ENCODE measurements around the gene TSPAN3.

Gene TSPAN3

DNA sequence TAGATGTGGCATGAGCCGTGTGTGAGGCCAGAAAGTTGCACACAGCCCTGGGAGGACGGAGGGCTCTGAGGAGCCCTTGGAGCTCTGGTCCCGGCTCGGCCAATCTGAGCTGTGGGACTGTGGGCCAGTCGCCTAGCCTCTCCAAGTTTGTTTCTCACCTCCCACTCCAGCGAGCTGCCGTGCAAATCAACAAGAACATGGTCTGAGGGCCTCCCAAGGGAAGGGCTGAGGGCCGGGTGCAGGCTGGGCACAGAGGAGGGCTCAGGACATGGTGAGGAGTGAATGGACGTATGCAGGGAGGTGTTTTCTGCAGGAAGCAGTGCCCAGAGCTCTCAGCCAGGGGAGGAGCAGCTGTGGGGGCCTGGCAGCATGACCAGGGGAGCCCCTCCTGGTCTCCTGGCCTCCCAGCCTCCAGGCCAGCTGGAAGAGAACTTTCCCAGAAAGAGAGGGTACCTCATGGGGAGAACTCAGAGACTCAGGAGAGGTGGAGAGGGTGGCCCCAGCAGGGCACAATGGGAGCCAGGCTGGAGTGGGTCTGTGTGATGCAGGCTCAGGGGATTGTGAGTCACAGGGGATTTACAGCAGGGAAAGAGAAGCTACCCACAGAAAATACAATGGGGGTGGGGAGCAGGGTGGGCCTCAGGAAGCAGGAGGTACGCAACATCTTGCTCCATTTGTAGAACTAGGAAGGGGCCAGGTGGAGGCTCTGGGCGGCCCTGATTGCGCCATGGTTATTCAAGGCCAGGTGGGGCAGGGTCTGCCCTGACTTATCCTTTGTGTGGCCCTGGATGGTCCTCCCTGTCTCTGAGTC is 51.2 kb downstream of the TSPAN3 start:
- no peak overlapping the region for H3K4me3 ChIP-seq (ENCODE audit: low read depth, low read length)
- TF ChIP-seq, protein P1, sequence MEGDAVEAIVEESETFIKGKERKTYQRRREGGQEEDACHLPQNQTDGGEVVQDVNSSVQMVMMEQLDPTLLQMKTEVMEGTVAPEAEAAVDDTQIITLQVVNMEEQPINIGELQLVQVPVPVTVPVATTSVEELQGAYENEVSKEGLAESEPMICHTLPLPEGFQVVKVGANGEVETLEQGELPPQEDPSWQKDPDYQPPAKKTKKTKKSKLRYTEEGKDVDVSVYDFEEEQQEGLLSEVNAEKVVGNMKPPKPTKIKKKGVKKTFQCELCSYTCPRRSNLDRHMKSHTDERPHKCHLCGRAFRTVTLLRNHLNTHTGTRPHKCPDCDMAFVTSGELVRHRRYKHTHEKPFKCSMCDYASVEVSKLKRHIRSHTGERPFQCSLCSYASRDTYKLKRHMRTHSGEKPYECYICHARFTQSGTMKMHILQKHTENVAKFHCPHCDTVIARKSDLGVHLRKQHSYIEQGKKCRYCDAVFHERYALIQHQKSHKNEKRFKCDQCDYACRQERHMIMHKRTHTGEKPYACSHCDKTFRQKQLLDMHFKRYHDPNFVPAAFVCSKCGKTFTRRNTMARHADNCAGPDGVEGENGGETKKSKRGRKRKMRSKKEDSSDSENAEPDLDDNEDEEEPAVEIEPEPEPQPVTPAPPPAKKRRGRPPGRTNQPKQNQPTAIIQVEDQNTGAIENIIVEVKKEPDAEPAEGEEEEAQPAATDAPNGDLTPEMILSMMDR (IDR thresholded peaks at IDR 0.05; ENCODE audit: insufficient read depth, low read length, missing control alignments), result no peak
- DNase-seq (ENCODE audit: low read depth, low spot score), result no peak
- POLR2A ChIA-PET, result no interaction called here
- CTCF ChIA-PET, result interaction anchor here (7.2 kb wide), 1 partner anchor 523 kb away, joined by 60 read pairs; no protein-coding TSS in a partner anchor

DNA sequence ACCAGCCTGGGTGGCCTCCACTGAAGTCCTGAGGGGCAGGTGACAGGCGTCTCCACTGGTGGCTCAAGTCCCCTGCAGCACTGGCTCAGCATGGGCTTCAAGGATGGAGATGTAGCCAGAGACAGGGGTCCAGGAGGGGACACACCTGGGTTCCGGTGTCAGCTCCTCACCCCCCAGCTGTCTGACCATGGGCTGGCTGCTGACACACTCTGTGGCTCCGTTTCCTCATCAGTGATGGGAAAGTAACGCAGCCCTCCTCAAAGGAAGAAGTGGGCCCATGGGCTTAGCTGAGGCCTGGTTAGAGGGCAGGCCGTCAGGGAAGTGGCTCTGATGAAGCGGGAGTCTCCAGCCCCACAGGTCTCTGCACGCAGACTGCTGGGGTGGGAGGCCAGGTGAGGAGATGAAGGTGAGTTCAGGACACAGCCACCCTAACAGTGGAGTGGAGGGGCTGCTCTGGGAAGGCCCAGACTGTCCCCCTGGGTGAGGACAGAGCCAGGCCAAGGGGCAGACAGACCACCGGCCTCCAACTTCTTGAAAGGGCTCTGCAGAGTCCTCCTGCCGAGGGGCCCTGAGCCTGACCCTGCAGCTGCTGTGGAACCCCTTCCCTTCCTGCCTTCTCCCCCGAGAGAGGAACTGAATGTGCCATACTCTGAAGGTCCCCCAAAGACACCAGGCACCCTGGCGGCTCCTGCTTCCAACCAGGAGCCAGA is 52.0 kb downstream of the TSPAN3 start:
- DNase-seq (ENCODE audit: low read depth, low spot score), result no peak
- no peak overlapping the region for H3K4me3 ChIP-seq (ENCODE audit: low read depth, low read length)
- CTCF ChIA-PET, result interaction anchor here (7.2 kb wide), 1 partner anchor 524 kb away, joined by 60 read pairs; no protein-coding TSS in a partner anchor
- TF ChIP-seq, protein P1 (IDR thresholded peaks at IDR 0.05; ENCODE audit: insufficient read depth, low read length, missing control alignments), result no peak
- POLR2A ChIA-PET, result no interaction called here

DNA sequence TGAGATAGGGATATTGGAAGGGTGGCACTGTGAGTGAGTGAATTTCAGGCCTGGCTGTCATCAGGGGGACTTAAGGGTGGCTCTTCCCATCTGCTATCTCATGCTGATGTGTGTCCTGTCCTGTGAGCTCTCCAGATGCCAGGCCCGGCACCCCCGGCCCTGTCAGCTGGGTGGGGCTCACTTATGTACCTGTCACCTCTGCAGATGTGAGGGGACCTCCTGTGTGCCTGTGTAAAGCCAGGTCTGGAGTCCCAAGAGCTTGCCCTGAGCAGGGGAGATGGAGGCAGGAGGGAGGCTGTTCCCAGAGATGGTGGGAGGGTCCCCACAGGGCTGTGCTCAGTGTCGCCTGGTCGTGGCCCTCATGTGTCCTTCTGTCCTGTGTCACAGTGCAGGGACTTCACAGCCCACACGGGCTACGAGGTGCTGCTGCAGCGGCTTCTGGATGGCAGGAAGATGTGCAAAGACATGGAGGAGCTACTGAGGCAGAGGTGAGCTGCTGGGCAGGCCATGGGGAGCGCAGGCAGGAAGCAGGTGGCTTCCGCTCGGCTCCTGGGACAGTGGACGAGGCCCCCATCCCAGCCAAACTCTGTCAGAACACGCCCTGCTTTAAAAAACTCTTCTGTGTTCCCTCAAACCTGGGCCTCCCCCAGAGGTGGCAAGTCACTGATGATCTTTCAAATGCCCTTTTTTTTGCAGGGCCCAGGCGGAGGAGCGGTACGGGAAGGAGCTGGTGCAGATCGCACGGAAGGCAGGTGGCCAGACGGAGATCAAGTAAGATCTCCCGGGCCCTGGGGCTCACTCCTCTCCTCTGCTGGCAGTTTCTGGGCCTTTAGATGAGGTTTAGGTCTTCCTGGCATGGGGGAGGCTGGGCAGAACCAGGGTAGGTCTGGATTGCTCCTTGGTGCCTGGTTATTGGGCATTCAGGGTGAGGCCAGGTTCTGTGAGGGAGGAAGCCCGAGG is 52.9 kb downstream of the TSPAN3 start:
- CTCF ChIA-PET, result interaction anchor here (1.0 kb wide), 1 partner anchor 16 kb away, joined by 3 read pairs; no protein-coding TSS in a partner anchor
- no peak for DNase-seq (ENCODE audit: low read depth, low spot score)
- no peak overlapping the region for H3K4me3 ChIP-seq (ENCODE audit: low read depth, low read length)
- TF ChIP-seq, protein P1 (IDR thresholded peaks at IDR 0.05; ENCODE audit: insufficient read depth, low read length, missing control alignments), result no peak
- POLR2A ChIA-PET, result no interaction called here

DNA sequence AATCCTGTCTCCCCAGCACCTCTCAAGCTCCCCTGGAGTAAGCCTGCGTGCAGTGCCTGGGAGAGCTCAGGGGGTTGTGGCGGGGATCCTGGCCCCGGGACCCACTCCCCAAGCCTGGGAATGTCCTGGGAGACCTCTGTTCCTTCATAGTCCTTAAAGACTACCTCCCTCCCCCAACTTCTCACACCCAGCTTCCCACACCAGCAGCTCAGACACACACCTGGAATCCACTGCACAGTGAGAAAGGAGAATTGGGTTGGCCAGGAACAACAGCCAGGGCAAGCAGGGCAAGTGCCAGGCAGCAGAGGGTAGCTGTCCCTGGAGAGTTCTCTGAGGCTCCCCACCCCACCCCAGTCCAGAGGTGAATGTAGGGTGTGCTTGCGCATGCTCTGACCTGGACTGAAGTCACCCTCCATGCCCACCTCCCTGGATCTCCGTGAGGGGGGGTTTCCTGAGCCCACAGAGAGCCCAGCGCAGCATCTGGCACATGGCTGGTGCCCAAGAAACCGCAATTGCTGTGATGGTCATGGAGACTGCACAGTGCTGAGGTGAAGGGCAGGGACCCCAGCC is 53.7 kb downstream of the TSPAN3 start:
- CTCF ChIA-PET, result no interaction called here
- TF ChIP-seq, protein P1 (IDR thresholded peaks at IDR 0.05; ENCODE audit: insufficient read depth, low read length, missing control alignments), result no peak
- H3K4me3 ChIP-seq (ENCODE audit: low read depth, low read length), result no peak overlapping the region
- POLR2A ChIA-PET, result no interaction called here
- DNase-seq (ENCODE audit: low read depth, low spot score), result no peak

DNA sequence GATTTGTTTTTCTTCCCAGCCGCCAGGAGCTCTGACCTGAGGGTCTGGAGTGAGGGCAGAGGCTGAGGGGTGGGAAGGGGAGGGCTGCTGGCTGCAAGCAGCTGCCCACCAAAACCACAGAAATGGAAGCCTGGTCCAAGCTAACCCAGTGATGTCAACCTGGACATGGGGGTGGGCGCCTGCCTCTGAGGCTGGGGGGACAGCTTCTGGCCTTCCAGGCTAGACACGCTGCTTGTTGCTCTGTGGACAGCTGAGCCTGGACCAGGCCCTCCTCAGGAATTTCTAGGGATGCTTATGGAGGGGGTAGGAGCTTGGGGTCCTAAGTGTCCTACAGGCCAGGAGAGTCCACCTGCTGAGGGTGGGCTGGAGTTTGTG is 54.6 kb downstream of the TSPAN3 start:
- CTCF ChIA-PET, result interaction anchor here (0.9 to 1.2 kb wide), 2 partner anchors 19 to 102 kb away, joined by 3 read pairs; no protein-coding TSS in a partner anchor
- TF ChIP-seq, protein P1 (IDR thresholded peaks at IDR 0.05; ENCODE audit: insufficient read depth, low read length, missing control alignments), result no peak
- no peak overlapping the region for H3K4me3 ChIP-seq (ENCODE audit: low read depth, low read length)
- DNase-seq (ENCODE audit: low read depth, low spot score), result no peak
- POLR2A ChIA-PET, result no interaction called here
